GM12874 (cell line): ENCODE data around the gene LBP.

Source experiments
- CTCF ChIP-seq: IDR thresholded peaks from 2 replicates; pipeline ENCODE4 v1.5.1; 2011; ENCODE audit warnings: low read depth, mild to moderate bottlenecking, control low read depth, low read length, moderate library complexity; ENCODE audit not compliant: insufficient read depth

The LBP gene

GRCh38 chr20:38321959-38322598, 24.2 kb upstream of the LBP start:
- peak; percentile 28; the same call in 1 of the 2 replicates for TF ChIP-seq CTCF

- no peak for TF ChIP-seq CTCF
These were observed 22.1 kb upstream of the LBP start for GRCh38 chr20:38324159-38324558.

GRCh38 chr20:38325167-38325566, 21.1 kb upstream of the LBP start:
- TF ChIP-seq CTCF: no peak

GRCh38 chr20:38325905-38326304, 20.4 kb upstream of the LBP start:
- no peak for TF ChIP-seq CTCF

DNA sequence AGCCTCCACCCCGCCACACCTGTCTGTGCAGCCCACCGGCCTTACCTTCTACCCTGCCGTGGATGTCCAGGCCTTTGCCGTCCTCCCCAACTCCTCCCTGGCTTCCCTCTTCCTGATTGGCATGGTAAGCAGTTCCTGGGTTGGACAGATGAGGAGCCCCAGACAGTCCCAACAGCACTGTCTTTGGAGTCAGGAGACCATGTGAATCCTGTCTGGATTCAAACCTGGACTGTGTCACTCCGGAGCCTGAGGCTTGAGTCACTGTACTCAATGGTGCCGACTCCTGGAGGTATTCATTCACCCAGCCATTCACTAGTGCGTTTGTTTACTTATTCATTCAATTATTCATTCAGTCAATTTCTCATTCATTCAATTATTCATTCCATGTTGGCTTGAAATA, 20.0 kb upstream of the LBP start:
- TF ChIP-seq CTCF: no peak

DNA sequence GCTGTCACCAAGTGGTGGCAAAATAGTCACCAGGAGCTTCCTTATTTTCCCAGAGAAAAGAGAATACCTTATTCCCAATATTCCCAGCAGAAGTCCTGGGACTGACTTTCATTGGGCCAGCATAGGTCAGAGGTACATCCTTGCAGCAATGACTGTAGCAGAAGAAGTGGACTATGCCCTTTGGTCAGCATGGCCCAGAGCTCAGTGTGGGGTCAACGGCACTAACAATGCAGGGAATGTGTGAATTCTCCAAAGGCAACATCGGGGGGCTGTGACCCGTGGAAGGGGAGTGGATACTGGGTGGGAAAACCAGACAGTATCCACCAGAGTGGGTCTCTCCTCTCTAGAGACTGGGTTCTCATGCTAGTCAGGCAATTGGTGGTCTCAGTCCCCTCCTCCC, 15.6 kb upstream of the LBP start:
- no peak for TF ChIP-seq CTCF

DNA sequence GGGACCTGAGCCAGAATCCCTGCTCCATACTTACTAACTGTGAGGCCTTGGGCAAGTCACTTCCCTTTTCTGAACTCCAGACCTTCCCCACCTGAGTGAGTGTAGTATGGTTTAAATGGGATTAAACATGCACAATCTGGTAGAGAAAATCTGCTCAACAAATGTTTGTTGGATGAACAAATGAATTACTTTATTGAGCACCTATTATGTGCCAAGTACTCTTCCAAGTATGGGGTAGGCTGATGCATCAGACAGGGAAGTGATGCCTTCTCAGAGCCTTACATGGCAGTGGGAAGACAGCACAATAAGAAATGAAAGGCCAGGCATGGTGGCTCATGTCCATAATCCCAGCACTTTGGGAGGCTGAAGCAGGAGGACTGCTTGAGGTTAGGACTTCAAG, 15.0 kb upstream of the LBP start:
- TF ChIP-seq CTCF: no peak
